Esophagus muscularis mucosa (tissue), 4 donors: ENCODE data around the gene ESRRB. TPM values are rescaled to one million over a fixed set of nuclear protein-coding genes. Genes with fewer than 3 reads are reported as not detected.

Experiments used
- DNase-seq: peaks from one replicate; pipeline ENCODE4 v3.0.0-alpha.2; 2017; ENCODE audit errors: extremely low spot score
- H3K27ac ChIP-seq, 4 donors: fragments of 200-600 bp; sonication (generic); replicated peaks in 1 of 4; 1 replicate in 3 of 4; 2 replicates in 1 of 4; pipeline ENCODE4 v1.5.1; 2016 to 2019; ENCODE audit warnings: mild to moderate bottlenecking in 1 of 4
- H3K27me3 ChIP-seq, 4 donors: fragments of 200-600 bp; sonication (generic); one replicate each; pipeline versions ENCODE4 v1.5.1 to v1.6.0; 2016 to 2019
- H3K36me3 ChIP-seq, 4 donors: fragments of 200-600 bp; sonication (generic); one replicate each; pipeline ENCODE4 v1.5.1; 2016 to 2019
- H3K4me1 ChIP-seq, 4 donors: fragments of 200-600 bp; sonication (generic); one replicate each; pipeline ENCODE4 v1.5.1; 2016 to 2019
- H3K4me3 ChIP-seq, 4 donors: fragments of 200-600 bp; sonication (generic); 1 replicate in 2 of 4; 2 replicates in 2 of 4; pipeline ENCODE4 v1.5.1; 2016 to 2019; ENCODE audit warnings: mild to moderate bottlenecking in 4 of 4, moderate library complexity in 1 of 4
- H3K9me3 ChIP-seq, 4 donors: fragments of 200-600 bp; sonication (generic); 1 replicate in 3 of 4; 2 replicates in 1 of 4; pipeline ENCODE4 v1.5.1; 2016 to 2019
- CTCF ChIP-seq, 3 experiments: fragments of 200-600 bp in 2 of 3; fragments of 450-650 bp in 1 of 3; sonication (generic) in 2 of 3; IDR thresholded peaks; one replicate each; pipeline ENCODE4 v1.5.1; 2017 to 2019; ENCODE audit warnings: antibody characterized with exemption in 3 of 3, mild to moderate bottlenecking in 2 of 3, moderate library complexity in 1 of 3
- EP300 ChIP-seq: sonication (generic); formaldehyde crosslinking; IDR thresholded peaks from one replicate; pipeline ENCODE4 v1.6.1; 2017; ENCODE audit warnings: antibody characterized with exemption
- POLR2A ChIP-seq: fragments of 450-650 bp; IDR thresholded peaks from one replicate; pipeline ENCODE4 v1.6.1; 2017; ENCODE audit warnings: antibody characterized with exemption, moderate library complexity, mild to moderate bottlenecking, low read depth
- POLR2AphosphoS5 ChIP-seq, 2 donors: sonication (generic); formaldehyde crosslinking; IDR thresholded peaks; one replicate each; pipeline ENCODE4 v1.6.1; 2017; ENCODE audit warnings: antibody characterized with exemption in 2 of 2
- WGBS: methylation state at CpG from one replicate; pipeline ENCODE4 v1.1.5; 2018; 5-methylcytosine and 5-hydroxymethylcytosine counted together
- intact Hi-C: fragments of 100-400 bp; cut with DNase I; formaldehyde crosslinking; loops from one replicate; pipeline ENCODE4 v1.15.1; 2023
- total RNA-seq, 4 donors: library from RNA; depleted of rRNA; stranded (reverse); fragments of >200 nt; gene quantifications; one replicate each; pipeline versions ENCODE4 v1.1.0 to v1.2.1, GENCODE V29; 2016

ESRRB gene
- total RNA-seq, 4 donors from 2014 or later, result 0.17 to 0.26 TPM; not detected in 2

DNA sequence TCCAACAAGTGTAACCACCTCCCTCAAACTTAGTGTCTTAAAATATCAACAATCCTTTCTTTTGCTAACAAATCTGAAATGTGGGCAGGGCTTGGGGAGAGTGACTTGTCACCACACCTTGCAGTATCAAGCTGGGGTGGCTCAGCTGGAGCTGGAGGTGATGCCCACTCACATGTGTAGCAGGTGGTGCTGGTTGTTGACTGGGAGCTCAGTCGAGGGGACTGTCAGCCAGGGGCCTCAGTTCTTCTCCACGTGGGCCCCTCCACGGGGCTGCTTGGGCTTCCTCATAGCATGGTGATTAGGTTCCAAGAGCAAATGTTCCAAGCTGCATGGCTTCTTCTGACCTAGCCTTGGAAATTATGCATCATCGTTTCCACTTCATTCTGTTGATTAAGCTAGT is 32.6 kb upstream of the ESRRB start:
- peaks cover 0 to 7% (median 3%) of the 10 kb centered on the region in 4 donors for H3K9me3 ChIP-seq
- WGBS, result 80% methylated on average over 4 of the region's 4 CpGs
- H3K27me3 ChIP-seq, result peaks cover 0 to 12% (median 0%) of the 10 kb centered on the region in 4 donors
- no peak overlapping the region for H3K4me3 ChIP-seq
- no peak for DNase-seq
- intact Hi-C loops, result no loop called here
- TF ChIP-seq POLR2A (no peak), EP300 (no peak), CTCF (IDR thresholded peaks at IDR 0.05) (no peak), POLR2AphosphoS5 (IDR thresholded peaks at IDR 0.05) (no peak)
- no peaks in the 10 kb centered on the region for H3K36me3 ChIP-seq
- H3K4me1 ChIP-seq, result no peaks in the 10 kb centered on the region
- H3K27ac ChIP-seq, result no peak overlapping the region

- no peak for DNase-seq
- Histone ChIP-seq H3K4me1 (no peaks in the 10 kb centered on the region), H3K4me3 (no peak overlapping the region), H3K9me3 (peaks cover 0 to 7% (median 3%) of the 10 kb centered on the region in 4 donors), H3K27ac (no peak overlapping the region), H3K36me3 (no peaks in the 10 kb centered on the region), H3K27me3 (peaks cover 0 to 3% (median 0%) of the 10 kb centered on the region in 4 donors)
- WGBS, result 52% methylated on average over 6 of the region's 8 CpGs
- no peak for TF ChIP-seq POLR2A
- TF ChIP-seq CTCF (IDR thresholded peaks at IDR 0.05), result no peak
- TF ChIP-seq POLR2AphosphoS5 (IDR thresholded peaks at IDR 0.05), result no peak
- no peak for TF ChIP-seq EP300
- intact Hi-C loops, result no loop called here
Measured at GRCh38 chr14:76346391-76347160, 29.4 kb upstream of the ESRRB start.

GRCh38 chr14:76348898-76349297 is 27.0 kb upstream of the ESRRB start:
- Histone ChIP-seq H3K9me3 (no peaks in the 10 kb centered on the region), H3K4me3 (no peak overlapping the region), H3K36me3 (no peaks in the 10 kb centered on the region), H3K27ac (no peak overlapping the region), H3K27me3 (peaks cover 0 to 11% (median 0%) of the 10 kb centered on the region in 4 donors), H3K4me1 (peaks cover 8 to 9% (median 8%) of the 10 kb centered on the region in 4 donors)
- TF ChIP-seq POLR2A (no peak), POLR2AphosphoS5 (IDR thresholded peaks at IDR 0.05) (peak; percentile 35 to 36)
- WGBS, result 49% methylated on average over 8 of the region's 8 CpGs
- DNase-seq, result no peak
- intact Hi-C loops, result no loop called here

DNA sequence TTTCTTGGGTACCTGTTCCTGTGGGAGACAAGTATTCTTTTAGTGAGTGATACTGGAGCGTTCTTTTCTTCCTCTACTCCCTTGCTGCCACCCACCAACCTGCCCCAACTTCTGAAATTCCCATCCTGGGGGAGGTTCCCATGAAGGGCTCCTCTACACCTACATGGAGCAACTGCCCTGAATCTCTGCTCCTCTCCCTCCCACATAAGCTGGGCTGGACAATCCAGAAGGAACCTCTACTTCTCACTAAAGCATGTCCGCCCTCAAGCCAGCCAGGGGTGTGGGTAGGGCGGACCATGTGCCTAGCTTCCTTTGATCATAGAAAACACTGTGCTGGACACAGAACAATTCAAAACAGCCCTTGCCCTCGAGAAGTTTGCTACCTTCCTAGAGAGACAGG is 25.9 kb upstream of the ESRRB start:
- H3K27me3 ChIP-seq, result peaks cover 0 to 22% (median 0%) of the 10 kb centered on the region in 4 donors
- no peak overlapping the region for H3K4me3 ChIP-seq
- no peaks in the 10 kb centered on the region for H3K9me3 ChIP-seq
- H3K36me3 ChIP-seq, result no peaks in the 10 kb centered on the region
- WGBS, result 73% methylated on average over 4 of the region's 4 CpGs
- peaks cover 8 to 9% (median 8%) of the 10 kb centered on the region in 4 donors for H3K4me1 ChIP-seq
- TF ChIP-seq POLR2AphosphoS5 (IDR thresholded peaks at IDR 0.05), result no peak
- no peak for TF ChIP-seq POLR2A
- no peak for TF ChIP-seq EP300
- no peak for TF ChIP-seq CTCF (IDR thresholded peaks at IDR 0.05)
- no peak for DNase-seq
- intact Hi-C loops, result loop anchor here (10.0 kb wide), 1 partner anchor 645 kb away; no protein-coding TSS in a partner anchor
- no peak overlapping the region for H3K27ac ChIP-seq

- H3K36me3 ChIP-seq, result no peaks in the 10 kb centered on the region
- H3K9me3 ChIP-seq, result no peaks in the 10 kb centered on the region
- no peak overlapping the region for H3K4me3 ChIP-seq
- intact Hi-C loops, result loop anchor here (10.0 kb wide), 1 partner anchor 646 kb away; no protein-coding TSS in a partner anchor
- no peak overlapping the region for H3K27ac ChIP-seq
- TF ChIP-seq CTCF (IDR thresholded peaks at IDR 0.05) (no peak), EP300 (no peak), POLR2AphosphoS5 (IDR thresholded peaks at IDR 0.05) (no peak), POLR2A (no peak)
- DNase-seq, result no peak
- H3K27me3 ChIP-seq, result peaks cover 0 to 29% (median 0%) of the 10 kb centered on the region in 4 donors
- H3K4me1 ChIP-seq, result peaks cover 8 to 9% (median 8%) of the 10 kb centered on the region in 4 donors
- WGBS, result 74% methylated on average over 3 of the region's 5 CpGs
Measured at GRCh38 chr14:76350671-76351070, 25.3 kb upstream of the ESRRB start.
